HG02970 (cell line): ENCODE results near the gene TMEM89.

Experiments used
- ATAC-seq: cut with Tn5 transposase; IDR thresholded peaks from one replicate; pipeline ENCODE4 v1.9.1; 2021; ENCODE audit warnings: mild to moderate bottlenecking, moderate library complexity, moderate number of reproducible peaks; ENCODE audit not compliant: unreplicated experiment, low FRiP score

The TMEM89 gene

GRCh38 chr3:48619541-48620524 lies 1.7 kb downstream of the TMEM89 start:
- ATAC-seq, result no peak

DNA sequence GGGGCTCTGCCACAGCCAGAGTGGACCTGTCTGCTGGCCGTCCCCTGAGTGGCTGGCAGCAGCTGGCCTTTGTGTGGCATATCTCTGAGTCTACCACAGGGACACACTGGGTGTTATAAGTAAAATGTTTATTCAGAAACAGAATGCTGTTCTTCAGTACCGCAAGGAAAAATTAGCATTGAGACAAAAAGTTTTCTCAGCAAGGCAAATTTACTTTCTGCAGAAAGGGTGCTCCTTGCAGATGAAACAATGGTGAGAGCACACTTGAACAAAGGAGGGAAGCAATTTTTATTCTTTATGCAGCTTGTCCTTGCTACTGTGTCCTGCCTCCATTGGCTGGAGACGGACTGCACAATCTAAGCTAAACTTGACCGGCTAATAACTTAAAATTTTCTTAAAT lies 4.0 kb downstream of the TMEM89 start:
- no peak for ATAC-seq

GRCh38 chr3:48614044-48614443 lies 7.5 kb downstream of the TMEM89 start:
- ATAC-seq, result no peak

DNA sequence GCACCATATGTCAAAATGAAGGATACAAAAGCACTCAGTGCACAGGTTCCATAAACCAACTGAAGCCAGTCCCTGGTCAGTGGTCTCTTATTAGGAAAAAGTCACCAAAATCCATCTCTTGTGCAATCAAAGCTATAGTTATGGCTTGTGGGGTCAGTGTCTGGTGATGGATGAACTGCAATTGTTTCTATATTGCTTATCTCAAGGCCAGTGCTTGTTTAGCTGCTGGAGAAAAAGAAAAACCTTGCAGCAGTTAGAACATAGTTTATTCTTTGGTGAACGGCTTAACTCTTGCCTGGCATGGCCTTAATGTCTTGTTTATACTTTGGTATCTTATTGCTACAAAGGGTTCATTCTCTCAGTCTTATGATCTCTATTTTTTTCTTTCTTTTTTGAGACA lies 9.3 kb downstream of the TMEM89 start:
- ATAC-seq, result no peak

GRCh38 chr3:48609088-48610005 lies 12.2 kb downstream of the TMEM89 start, which contains the start of gene UQCRC1:
TSS of gene UQCRC1 (minus strand) at chr3:48609646. CDS start at chr3:48609620, 26 bp downstream.
- peak; percentile 97 for ATAC-seq

GRCh38 chr3:48607519-48607918 lies 14.1 kb downstream of the TMEM89 start:
- no peak for ATAC-seq

DNA sequence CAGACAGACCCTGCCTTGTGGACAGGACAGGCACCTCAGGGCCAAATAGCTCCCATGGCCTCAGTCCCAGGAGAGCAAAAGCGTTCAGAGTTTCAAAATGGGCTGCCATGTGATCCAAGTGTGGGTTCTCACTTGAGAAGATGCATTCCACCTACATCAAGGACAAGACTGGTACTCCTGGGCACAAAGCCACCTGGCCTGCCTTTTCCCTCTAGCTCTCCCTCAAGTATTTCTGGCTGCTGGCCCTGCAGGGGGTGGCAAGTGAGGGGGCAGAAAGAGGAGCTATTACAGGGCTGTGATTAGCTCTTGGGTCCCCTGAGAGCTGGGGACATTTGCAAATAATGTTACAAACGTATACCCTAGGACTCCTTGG lies 20.0 kb downstream of the TMEM89 start:
- ATAC-seq, result no peak

- no peak for ATAC-seq
Measured at GRCh38 chr3:48600711-48601621, 20.6 kb downstream of the TMEM89 start.

GRCh38 chr3:48599509-48600285 lies 21.9 kb downstream of the TMEM89 start:
- ATAC-seq, result no peak

DNA sequence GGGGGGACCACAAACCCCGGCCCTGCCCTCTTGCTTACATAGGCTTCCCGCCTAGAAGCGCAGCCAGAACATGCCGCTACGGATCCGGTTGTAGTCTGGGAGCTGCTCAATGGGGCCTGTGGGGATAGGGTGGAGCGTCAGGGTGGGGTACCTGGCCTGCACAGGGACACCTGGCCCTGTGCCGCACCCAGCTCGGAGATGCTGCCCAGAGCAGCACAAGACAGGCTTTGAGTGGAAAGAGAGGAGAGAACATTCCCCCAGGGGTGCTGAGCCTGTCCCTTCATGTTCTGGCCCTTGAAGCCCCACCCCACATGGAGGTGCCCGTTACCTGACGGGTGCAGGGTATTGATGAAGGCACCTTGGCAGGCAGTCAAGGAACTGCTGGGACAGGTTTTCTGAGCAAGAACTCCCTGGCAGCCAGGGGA lies 22.5 kb downstream of the TMEM89 start:
- ATAC-seq, result no peak

DNA sequence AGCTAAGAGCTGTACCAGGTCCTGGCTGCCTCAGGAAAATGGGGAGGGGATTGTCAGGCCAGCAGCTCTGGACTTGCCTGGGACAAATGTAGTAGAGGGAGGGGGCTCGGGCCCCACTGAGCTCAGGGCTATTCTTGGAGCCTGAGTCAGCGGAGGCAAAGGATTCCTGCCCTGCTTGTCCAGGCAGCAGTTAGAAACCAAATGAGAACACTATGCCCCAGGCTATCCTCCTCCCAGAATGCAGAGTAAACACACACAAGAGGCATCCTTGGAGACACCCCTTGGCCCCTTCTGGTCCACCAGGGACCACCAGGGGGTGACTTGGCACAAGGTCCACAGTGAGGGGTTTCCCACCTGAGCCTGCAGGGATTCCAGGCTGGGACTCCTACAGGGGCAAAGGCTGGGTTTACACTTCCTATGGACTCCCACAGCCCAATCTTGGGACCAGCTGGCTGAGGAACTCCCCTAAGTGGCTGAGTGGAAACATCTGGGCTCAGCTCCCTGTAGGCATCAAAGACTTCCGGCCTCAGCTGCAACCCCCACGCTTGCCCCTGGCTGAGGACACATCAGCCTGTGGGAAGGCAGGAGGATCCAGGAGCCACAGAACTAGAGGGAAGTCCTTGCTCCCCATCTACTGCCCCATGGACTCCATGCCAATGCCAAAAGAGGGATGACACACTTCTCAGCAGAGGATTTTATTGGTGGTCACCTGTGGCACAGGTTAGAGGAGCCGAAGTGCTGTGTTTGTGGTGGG lies 23.1 kb downstream of the TMEM89 start:
- ATAC-seq, result no peak

- ATAC-seq, result no peak
Measured at GRCh38 chr3:48597408-48597800, 24.2 kb downstream of the TMEM89 start.

- ATAC-seq, result no peak
Measured at GRCh38 chr3:48596676-48597407, 24.7 kb downstream of the TMEM89 start.

- no peak for ATAC-seq
Measured at GRCh38 chr3:48596157-48596556, 25.4 kb downstream of the TMEM89 start.

DNA sequence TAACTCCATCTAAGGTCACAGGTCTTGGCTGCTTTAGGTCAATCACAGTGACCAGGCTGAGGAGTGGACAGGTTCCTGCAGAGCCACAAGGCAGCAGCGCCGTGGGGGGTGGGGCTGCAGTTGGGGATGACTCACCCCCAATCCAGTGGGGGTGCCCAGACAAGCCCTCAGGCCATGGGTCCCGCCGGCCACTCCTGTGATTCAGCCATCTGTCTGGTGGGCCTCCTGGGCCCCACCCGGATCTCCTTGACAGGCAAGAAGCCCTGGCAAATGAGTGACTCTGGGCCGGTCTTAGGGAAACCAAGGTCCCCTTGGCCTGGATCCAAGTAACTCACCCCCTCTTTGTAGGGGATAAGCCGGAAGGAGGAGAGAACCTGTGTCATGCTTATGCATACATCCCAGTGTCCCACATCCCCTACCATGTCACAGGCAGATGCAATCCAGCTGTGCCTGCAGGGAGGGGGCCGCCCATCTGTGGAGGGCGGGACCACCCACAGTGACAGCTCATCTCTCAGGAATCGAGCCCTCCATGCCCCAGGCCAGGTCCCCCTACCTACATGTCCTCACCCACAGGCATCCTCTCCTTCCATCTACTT lies 25.9 kb downstream of the TMEM89 start:
- ATAC-seq, result no peak

GRCh38 chr3:48595075-48595525 lies 26.5 kb downstream of the TMEM89 start, which contains the start of gene COL7A1:
TSS of gene COL7A1 (minus strand) at chr3:48595329. CDS start at chr3:48595159, 170 bp downstream.
- ATAC-seq, result no peak

GRCh38 chr3:48594417-48595049 lies 27.0 kb downstream of the TMEM89 start:
- no peak for ATAC-seq
